ENCODE results near the gene CASP2. TPM values are rescaled to one million over a fixed set of nuclear protein-coding genes. Genes with fewer than 3 reads are reported as not detected.

Gene CASP2
- total and polyA plus RNA-seq, 10 of the 15 experiments (the other 5 are each of a cell fraction or from before 2014, with no cell fraction given), result 12.1 to 60.4 (median 26.2) TPM

DNA sequence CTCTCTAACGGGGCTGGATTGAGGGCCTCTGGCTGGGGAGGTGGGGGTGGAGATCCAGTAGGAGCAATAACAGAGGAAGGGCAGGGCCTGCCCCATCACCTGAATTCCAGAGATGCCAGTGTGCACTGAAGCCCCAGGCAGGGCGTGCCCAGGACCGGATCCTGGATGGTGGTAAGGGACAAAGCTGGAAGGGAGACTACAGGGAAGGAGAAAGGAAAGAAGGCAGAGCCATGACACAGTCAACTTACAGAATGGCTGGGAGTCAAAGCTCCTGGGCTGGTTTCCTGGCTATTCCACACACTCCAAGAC lies 2.7 kb upstream of the CASP2 start:
- Histone ChIP-seq H3K36me3 (ENCODE audit: control insufficient read depth in 2 of 2, insufficient read depth in 2 of 2, low read length in 1 of 2) (no peaks in the 10 kb centered on the region), H3K9me3 (replicated peaks; ENCODE audit: control insufficient read depth, insufficient read depth, low read length) (no peaks in the 10 kb centered on the region; the same call in 2 of the 3 replicates), H3K4me2 (ENCODE audit: control insufficient read depth, insufficient read depth) (no peak overlapping the region), H3K27me3 (replicated peaks in 1 of 2; ENCODE audit: control insufficient read depth in 2 of 2, insufficient read depth in 2 of 2, low read length in 1 of 2) (no peaks in the 10 kb centered on the region), H3K9ac (ENCODE audit: control insufficient read depth, insufficient read depth, low read length) (no peak overlapping the region), H4K20me1 (ENCODE audit: control insufficient read depth, insufficient read depth) (no peaks in the 10 kb centered on the region), H3K79me2 (ENCODE audit: control insufficient read depth, insufficient read depth, low read length) (peaks cover 20% of the 10 kb centered on the region), H2AFZ (ENCODE audit: control insufficient read depth, low read depth, low read length) (no peak overlapping the region), H3K4me1 (ENCODE audit: control insufficient read depth, insufficient read depth, low read length) (peaks cover 7% of the 10 kb centered on the region), H3K27ac (ENCODE audit: control insufficient read depth, insufficient read depth) (no peak overlapping the region), H3K4me3 (no peak overlapping the region)
- in situ Hi-C loops (cut with MboI), result no loop called here
- no TSS peak for BruUV-seq (replicated peaks)
- ChIA-PET POLR2A (no interaction called here), SMC1A (ENCODE audit: uncharacterized antibody, unreplicated experiment) (no interaction called here), CTCF (no interaction called here), RAD21 (ENCODE audit: unreplicated experiment) (no interaction called here)
- no peak for DNase-seq (ENCODE audit: low read depth, low spot score)
- TF ChIP-seq ATF7 (IDR thresholded peaks at IDR 0.05; ENCODE audit: low read depth) (no peak), RCOR1 (conservative IDR thresholded peaks at IDR 0.05; ENCODE audit: low read depth, low read length) (no peak), SPI1 (IDR thresholded peaks at IDR 0.05; ENCODE audit: borderline replicate concordance, insufficient read depth, low read depth, low read length) (no peak), CHD1 (IDR thresholded peaks at IDR 0.05; ENCODE audit: low read depth, low read length) (no peak), MYC (IDR thresholded peaks at IDR 0.05; ENCODE audit: insufficient read depth, insufficient read length, insufficient replicate concordance, low read length, severe bottlenecking) (no peak), MYB (IDR thresholded peaks at IDR 0.05; ENCODE audit: borderline replicate concordance, low read depth, low read length) (no peak), ZNF274 (IDR thresholded peaks at IDR 0.05; ENCODE audit: insufficient read depth, insufficient read length) (no peak), MTA2 (IDR thresholded peaks at IDR 0.05; ENCODE audit: low read depth) (no peak), KDM1A (IDR thresholded peaks at IDR 0.05; ENCODE audit: borderline replicate concordance) (no peak), TCF7 (IDR thresholded peaks at IDR 0.05; ENCODE audit: borderline replicate concordance) (no peak), HDAC2 (IDR thresholded peaks at IDR 0.05) (no peak), YY1 (IDR thresholded peaks at IDR 0.05; ENCODE audit: low read depth, low read length) (no peak), FOXK2 (IDR thresholded peaks at IDR 0.05) (no peak), RBBP5 (conservative IDR thresholded peaks at IDR 0.05) (no peak)
- TF ChIP-seq, protein P1, sequence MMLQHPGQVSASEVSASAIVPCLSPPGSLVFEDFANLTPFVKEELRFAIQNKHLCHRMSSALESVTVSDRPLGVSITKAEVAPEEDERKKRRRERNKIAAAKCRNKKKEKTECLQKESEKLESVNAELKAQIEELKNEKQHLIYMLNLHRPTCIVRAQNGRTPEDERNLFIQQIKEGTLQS (IDR thresholded peaks at IDR 0.05; ENCODE audit: borderline replicate concordance, extremely low read depth, low read depth, low read length), result no peak
- TF ChIP-seq, protein P2, sequence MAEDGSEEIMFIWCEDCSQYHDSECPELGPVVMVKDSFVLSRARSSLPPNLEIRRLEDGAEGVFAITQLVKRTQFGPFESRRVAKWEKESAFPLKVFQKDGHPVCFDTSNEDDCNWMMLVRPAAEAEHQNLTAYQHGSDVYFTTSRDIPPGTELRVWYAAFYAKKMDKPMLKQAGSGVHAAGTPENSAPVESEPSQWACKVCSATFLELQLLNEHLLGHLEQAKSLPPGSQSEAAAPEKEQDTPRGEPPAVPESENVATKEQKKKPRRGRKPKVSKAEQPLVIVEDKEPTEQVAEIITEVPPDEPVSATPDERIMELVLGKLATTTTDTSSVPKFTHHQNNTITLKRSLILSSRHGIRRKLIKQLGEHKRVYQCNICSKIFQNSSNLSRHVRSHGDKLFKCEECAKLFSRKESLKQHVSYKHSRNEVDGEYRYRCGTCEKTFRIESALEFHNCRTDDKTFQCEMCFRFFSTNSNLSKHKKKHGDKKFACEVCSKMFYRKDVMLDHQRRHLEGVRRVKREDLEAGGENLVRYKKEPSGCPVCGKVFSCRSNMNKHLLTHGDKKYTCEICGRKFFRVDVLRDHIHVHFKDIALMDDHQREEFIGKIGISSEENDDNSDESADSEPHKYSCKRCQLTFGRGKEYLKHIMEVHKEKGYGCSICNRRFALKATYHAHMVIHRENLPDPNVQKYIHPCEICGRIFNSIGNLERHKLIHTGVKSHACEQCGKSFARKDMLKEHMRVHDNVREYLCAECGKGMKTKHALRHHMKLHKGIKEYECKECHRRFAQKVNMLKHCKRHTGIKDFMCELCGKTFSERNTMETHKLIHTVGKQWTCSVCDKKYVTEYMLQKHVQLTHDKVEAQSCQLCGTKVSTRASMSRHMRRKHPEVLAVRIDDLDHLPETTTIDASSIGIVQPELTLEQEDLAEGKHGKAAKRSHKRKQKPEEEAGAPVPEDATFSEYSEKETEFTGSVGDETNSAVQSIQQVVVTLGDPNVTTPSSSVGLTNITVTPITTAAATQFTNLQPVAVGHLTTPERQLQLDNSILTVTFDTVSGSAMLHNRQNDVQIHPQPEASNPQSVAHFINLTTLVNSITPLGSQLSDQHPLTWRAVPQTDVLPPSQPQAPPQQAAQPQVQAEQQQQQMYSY (CRISPR knock-in tag; IDR thresholded peaks at IDR 0.05), result no peak
- TF ChIP-seq, protein P3, sequence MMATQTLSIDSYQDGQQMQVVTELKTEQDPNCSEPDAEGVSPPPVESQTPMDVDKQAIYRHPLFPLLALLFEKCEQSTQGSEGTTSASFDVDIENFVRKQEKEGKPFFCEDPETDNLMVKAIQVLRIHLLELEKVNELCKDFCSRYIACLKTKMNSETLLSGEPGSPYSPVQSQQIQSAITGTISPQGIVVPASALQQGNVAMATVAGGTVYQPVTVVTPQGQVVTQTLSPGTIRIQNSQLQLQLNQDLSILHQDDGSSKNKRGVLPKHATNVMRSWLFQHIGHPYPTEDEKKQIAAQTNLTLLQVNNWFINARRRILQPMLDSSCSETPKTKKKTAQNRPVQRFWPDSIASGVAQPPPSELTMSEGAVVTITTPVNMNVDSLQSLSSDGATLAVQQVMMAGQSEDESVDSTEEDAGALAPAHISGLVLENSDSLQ (IDR thresholded peaks at IDR 0.05), result no peak
- TF ChIP-seq, protein P4, sequence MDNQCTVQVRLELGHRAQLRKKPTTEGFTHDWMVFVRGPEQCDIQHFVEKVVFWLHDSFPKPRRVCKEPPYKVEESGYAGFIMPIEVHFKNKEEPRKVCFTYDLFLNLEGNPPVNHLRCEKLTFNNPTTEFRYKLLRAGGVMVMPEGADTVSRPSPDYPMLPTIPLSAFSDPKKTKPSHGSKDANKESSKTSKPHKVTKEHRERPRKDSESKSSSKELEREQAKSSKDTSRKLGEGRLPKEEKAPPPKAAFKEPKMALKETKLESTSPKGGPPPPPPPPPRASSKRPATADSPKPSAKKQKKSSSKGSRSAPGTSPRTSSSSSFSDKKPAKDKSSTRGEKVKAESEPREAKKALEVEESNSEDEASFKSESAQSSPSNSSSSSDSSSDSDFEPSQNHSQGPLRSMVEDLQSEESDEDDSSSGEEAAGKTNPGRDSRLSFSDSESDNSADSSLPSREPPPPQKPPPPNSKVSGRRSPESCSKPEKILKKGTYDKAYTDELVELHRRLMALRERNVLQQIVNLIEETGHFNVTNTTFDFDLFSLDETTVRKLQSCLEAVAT (IDR thresholded peaks at IDR 0.05), result no peak
- ATAC-seq, result no peak
- no peak for FAIRE-seq
- intact Hi-C loops (cut with micrococcal nuclease; ENCODE audit: unreplicated experiment), result no loop called here
- WGBS (ENCODE audit: insufficient coverage, insufficient replicate concordance, low lambda C conversion rate, missing lambda C conversion rate), result 75% methylated on average over 3 of the region's 3 CpGs
